Tibial nerve (tissue), 4 donors: Measurements from ENCODE around the gene KIDINS220. TPM values are rescaled to one million over a fixed set of nuclear protein-coding genes. Genes with fewer than 3 reads are reported as not detected.

Source experiments
- DNase-seq, 2 donors: peaks; one replicate each; pipeline ENCODE4 v3.0.0-alpha.2; 2019; ENCODE audit warnings: low spot score in 2 of 2
- H3K27ac ChIP-seq, 4 donors: fragments of 200-600 bp; sonication (generic) in 3 of 4; one replicate each; pipeline ENCODE4 v1.5.1; 2017 to 2019; ENCODE audit warnings: mild to moderate bottlenecking in 1 of 4
- H3K27me3 ChIP-seq, 2 donors: fragments of 200-600 bp; sonication (generic) in 1 of 2; one replicate each; pipeline versions ENCODE4 v1.5.1 to v1.6.0; 2017 to 2019
- H3K36me3 ChIP-seq, 3 donors: fragments of 200-600 bp; sonication (generic); one replicate each; pipeline ENCODE4 v1.5.1; 2018 to 2019
- H3K4me1 ChIP-seq, 4 donors: fragments of 200-600 bp; sonication (generic) in 3 of 4; one replicate each; pipeline ENCODE4 v1.5.1; 2017 to 2019
- H3K4me3 ChIP-seq, 4 donors: fragments of 200-600 bp; sonication (generic) in 3 of 4; one replicate each; pipeline ENCODE4 v1.5.1; 2017 to 2019; ENCODE audit warnings: mild to moderate bottlenecking in 1 of 4, moderate library complexity in 1 of 4
- H3K9me3 ChIP-seq, 4 donors: fragments of 200-600 bp; sonication (generic) in 3 of 4; one replicate each; pipeline ENCODE4 v1.5.1; 2017 to 2019
- CTCF ChIP-seq, 5 experiments: fragments of 200-600 bp in 3 of 5; fragments of 450-650 bp in 2 of 5; sonication (generic) in 3 of 5; IDR thresholded peaks; one replicate each; pipeline ENCODE4 v1.5.1; 2016 to 2019; ENCODE audit warnings: antibody characterized with exemption in 5 of 5, mild to moderate bottlenecking in 3 of 5, moderate library complexity in 2 of 5
- EP300 ChIP-seq, 2 donors: sonication (generic); formaldehyde crosslinking; IDR thresholded peaks; one replicate each; pipeline ENCODE4 v1.6.1; 2017; ENCODE audit warnings: antibody characterized with exemption in 2 of 2, mild to moderate bottlenecking in 1 of 2
- POLR2A ChIP-seq, 2 donors: fragments of 450-650 bp; IDR thresholded peaks; one replicate each; pipeline ENCODE4 v1.6.1; 2017; ENCODE audit warnings: antibody characterized with exemption in 2 of 2, mild to moderate bottlenecking in 2 of 2, moderate library complexity in 2 of 2
- WGBS, 2 donors: methylation state at CpG; one replicate each; pipeline ENCODE4 v1.1.5; 2018; 5-methylcytosine and 5-hydroxymethylcytosine counted together
- total RNA-seq, 4 donors: library from RNA; depleted of rRNA; stranded (reverse); fragments of >200 nt; gene quantifications; one replicate each; pipeline ENCODE4 v1.1.0, GENCODE V29; 2016

The KIDINS220 gene
- total RNA-seq, 4 donors from 2014 or later, result 80.1 to 131 (median 109) TPM

- Histone ChIP-seq H3K9me3 (no peaks in the 10 kb centered on the region), H3K36me3 (no peaks in the 10 kb centered on the region), H3K4me3 (peak overlapping the region; percentile 52 to 79 (median 74)), H3K27me3 (peaks cover 0 to 2% of the 10 kb centered on the region in 2 donors), H3K27ac (peak overlapping the region; percentile 75 to 98 (median 91)), H3K4me1 (peaks cover 0 to 22% (median 3%) of the 10 kb centered on the region in 4 donors)
- DNase-seq, result peak; percentile 31 to 63
- TF ChIP-seq POLR2A (IDR thresholded peaks at IDR 0.05), result no peak
- TF ChIP-seq CTCF (IDR thresholded peaks at IDR 0.05), result peak; percentile 98 to 100 (median 98)
- 0% methylated on average over 9 to 24 of the region's 50 CpGs for WGBS, 2 donors
Observed at GRCh38 chr2:8685697-8686358, 151.6 kb downstream of the KIDINS220 start.

GRCh38 chr2:8684878-8685696 is 152.3 kb downstream of the KIDINS220 start:
- TF ChIP-seq POLR2A (IDR thresholded peaks at IDR 0.05) (peak in 1 of 2 donors; percentile 13), CTCF (IDR thresholded peaks at IDR 0.05) (no peak), EP300 (IDR thresholded peaks at IDR 0.05) (peak in 1 of 2 donors; percentile 30)
- Histone ChIP-seq H3K27ac (peak overlapping the region; percentile 75 to 98 (median 91)), H3K9me3 (no peaks in the 10 kb centered on the region), H3K4me3 (peak overlapping the region; percentile 52 to 79 (median 74)), H3K4me1 (peaks cover 0 to 29% (median 4%) of the 10 kb centered on the region in 4 donors), H3K36me3 (no peaks in the 10 kb centered on the region), H3K27me3 (peaks cover 0 to 2% of the 10 kb centered on the region in 2 donors)
- 2 to 3% methylated on average over 8 to 49 of the region's 87 CpGs for WGBS, 2 donors
- peak; percentile 30 to 31 for DNase-seq

- Histone ChIP-seq H3K9me3 (no peaks in the 10 kb centered on the region), H3K36me3 (no peaks in the 10 kb centered on the region), H3K27ac (peak overlapping the region; percentile 75 to 98 (median 91)), H3K4me1 (peaks cover 0 to 35% (median 4%) of the 10 kb centered on the region in 4 donors), H3K27me3 (peaks cover 0 to 2% of the 10 kb centered on the region in 2 donors), H3K4me3 (peak overlapping the region; percentile 52 to 79 (median 74))
- WGBS, 2 donors, result 15 to 29% methylated on average over 3 of the region's 3 CpGs
- DNase-seq, result peak in 1 of 2 donors; percentile 41
- TF ChIP-seq CTCF (IDR thresholded peaks at IDR 0.05) (no peak), EP300 (IDR thresholded peaks at IDR 0.05) (no peak), POLR2A (IDR thresholded peaks at IDR 0.05) (no peak)
Observed at GRCh38 chr2:8684540-8684877, 152.9 kb downstream of the KIDINS220 start.

GRCh38 chr2:8682719-8683667 is 154.4 kb downstream of the KIDINS220 start:
- Histone ChIP-seq H3K9me3 (no peaks in the 10 kb centered on the region), H3K4me1 (peaks cover 0 to 43% (median 4%) of the 10 kb centered on the region in 4 donors), H3K27me3 (peaks cover 0 to 2% of the 10 kb centered on the region in 2 donors), H3K36me3 (no peaks in the 10 kb centered on the region), H3K27ac (peak overlapping the region; percentile 57 to 98 (median 86)), H3K4me3 (peak overlapping the region; percentile 59 to 78 (median 74))
- 6 to 9% methylated on average over 30 of the region's 30 CpGs for WGBS, 2 donors
- TF ChIP-seq CTCF (IDR thresholded peaks at IDR 0.05) (no peak), POLR2A (IDR thresholded peaks at IDR 0.05) (peak in 1 of 2 donors; percentile 18), EP300 (IDR thresholded peaks at IDR 0.05) (peak in 1 of 2 donors; percentile 39)
- DNase-seq, result peak in 1 of 2 donors; percentile 43
